LoVo (cell line): Measurements from ENCODE around the gene CST7.
A peak's percentile ranks its signal among the peaks of the same experiment; 100 is the strongest.
"Not testable (repeated sequence)": the region's sequence is repeated elsewhere in the genome, so short reads cannot be mapped to it uniquely, and the experiment has no call there.

Source experiments
- DNase-seq: peaks from one replicate; pipeline ENCODE4 v3.0.0-alpha.2; 2016; ENCODE audit warnings: low spot score

Gene CST7, protein sequence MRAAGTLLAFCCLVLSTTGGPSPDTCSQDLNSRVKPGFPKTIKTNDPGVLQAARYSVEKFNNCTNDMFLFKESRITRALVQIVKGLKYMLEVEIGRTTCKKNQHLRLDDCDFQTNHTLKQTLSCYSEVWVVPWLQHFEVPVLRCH

GRCh38 chr20:24948939-24949679 is at the start of gene CST7:
CST7 (plus strand) TSS chr20:24949269; CDS start chr20:24949506, 237 bp downstream.
- DNase-seq = peak; percentile 15

GRCh38 chr20:24906806-24907205 is 42.3 kb upstream of the CST7 start:
- no peak for DNase-seq

- DNase-seq = no peak
These were observed 40.4 kb upstream of the CST7 start for GRCh38 chr20:24908642-24909041.

GRCh38 chr20:24909086-24909780 is 39.8 kb upstream of the CST7 start:
- DNase-seq = no peak

GRCh38 chr20:24909861-24910260 is 39.2 kb upstream of the CST7 start:
- no peak for DNase-seq

GRCh38 chr20:24910461-24910860 is 38.6 kb upstream of the CST7 start:
- DNase-seq = no peak

DNA sequence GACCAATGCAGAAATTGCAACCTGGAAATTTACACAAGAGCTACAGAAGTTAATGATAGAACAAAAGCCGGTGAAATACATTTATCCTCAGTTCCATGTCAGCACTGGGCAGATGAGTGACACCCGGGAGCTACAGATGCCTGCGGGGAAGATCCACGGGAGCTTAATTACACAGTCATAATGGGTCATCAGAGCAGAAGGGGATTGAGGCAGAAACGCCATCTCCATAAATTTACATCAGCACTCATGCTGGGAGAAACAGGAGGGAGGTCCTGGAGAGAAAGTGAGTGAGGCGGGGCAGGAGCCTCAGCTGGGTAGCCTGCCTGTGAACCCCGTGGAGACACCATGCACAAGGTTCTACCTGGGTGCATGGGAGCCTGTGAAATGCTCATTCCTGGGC is 37.6 kb upstream of the CST7 start:
- no peak for DNase-seq

DNA sequence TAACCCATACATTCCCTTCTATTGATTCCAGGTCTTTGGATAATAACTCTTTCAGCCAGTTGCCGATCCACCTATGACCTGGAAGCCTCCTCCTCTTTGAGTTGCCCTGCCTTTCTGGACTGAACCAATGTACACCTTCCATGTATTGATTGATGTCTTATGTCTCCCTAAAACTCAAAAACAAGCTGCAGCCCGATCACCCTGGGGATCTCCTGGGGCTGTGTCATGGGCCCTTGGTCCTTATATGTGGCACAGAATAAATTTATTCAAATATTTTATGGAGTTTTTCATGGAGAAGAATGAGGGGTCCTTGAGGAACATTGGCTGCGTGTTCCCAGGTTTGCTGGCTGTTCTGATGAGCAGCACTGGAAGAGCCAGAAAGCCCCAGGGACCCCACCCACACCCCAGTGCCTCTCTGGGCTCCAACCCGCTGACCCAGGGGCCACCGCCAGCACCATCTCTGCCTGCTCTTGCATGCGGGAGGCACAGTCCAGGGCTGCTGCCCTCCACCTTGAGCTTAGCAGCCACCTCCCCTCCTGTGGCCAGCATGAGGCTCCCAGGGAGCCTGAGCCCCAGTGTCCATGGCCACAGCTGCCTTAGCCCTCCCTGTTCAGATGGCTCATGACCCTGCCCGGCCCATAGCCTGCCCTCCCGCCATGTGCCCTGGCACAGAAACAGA is 36.5 kb upstream of the CST7 start:
- DNase-seq = no peak

DNA sequence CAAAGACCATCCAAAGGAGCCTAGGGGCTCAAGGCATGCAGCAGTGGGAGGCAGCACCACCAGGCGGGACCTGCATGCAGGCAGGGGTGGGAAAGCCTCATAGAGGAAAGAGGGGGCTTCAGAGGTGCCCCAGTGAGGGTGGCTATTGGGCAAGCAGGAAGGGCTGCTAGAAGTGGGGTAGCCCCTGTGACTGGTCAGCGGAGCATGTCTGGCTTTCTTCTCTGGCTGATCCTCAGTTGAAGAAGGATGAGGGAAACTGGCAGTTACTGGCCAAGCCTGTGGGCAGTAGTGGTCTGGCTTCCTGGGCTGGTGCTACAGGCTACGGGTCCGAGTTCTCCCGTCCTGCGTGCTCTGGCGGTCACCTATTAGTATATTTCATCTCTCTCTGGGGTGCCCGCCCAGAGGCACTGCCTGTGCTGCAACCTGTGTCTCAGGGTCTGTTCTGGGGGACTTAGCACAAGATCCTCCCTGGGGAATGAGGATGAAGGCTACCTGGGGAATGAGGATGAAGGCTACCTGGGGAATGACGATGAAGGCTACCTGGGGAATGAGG is 35.9 kb upstream of the CST7 start:
- DNase-seq = no peak

DNA sequence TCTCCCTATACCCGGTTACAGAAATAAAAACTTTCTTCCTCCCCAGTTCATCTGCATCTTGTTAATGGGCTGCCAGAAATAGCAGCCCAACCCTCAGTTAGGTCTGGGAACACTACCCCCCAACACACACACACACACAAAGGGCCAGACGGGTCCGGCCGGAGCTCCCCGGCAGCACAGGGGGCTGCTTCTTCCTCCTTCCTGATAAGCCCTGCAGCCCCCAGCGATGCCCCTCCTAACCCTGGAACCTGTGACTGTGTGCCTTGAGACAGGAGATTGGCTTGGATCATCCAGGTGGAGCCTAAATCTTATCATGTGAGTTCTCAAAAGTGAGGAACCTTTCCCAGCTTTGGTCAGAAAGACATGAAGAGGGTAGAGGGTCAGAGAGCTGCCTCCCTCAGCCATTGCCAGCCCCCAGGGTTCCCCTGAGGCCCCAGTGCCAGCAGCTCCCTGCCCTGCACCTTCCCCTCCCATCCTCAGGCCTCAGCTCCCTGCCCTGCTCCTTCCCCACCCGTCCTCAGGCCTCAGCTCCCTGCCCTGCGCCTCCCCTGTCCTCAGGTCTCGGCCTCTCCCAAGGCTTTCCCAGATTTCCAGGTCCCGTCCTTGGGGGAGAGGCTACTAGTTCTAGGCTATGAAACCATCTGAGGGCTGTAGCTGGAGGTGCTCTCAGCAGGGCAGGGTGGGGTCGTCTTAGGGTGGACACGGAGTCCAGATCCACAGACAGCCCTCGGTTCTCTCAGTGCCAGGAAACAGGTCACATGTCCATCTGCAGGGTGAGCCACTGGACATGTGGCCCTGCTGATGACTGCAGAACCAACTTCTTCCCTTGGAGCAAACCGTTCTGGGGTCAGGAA is 34.5 kb upstream of the CST7 start:
- DNase-seq = no peak

DNA sequence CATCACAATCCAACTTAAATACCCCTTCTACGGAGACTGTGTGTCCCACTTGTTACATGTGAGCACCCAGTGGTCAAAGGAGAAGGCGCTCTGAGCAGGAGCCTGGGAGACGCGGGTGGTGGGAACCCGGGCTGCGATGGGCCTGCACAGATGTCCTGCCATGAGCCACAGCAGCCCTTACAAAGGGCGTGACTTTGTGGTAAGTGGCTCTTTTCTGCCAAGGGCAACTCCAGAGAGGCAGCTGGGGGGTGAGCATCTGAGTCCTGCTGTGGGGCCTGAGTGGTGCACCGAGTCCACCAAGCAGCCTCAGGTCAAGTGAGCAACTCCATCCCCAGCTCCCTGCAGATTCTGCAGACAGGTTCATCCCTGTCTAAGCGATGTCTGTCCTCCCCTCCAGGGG is 33.6 kb upstream of the CST7 start:
- DNase-seq = no peak

DNA sequence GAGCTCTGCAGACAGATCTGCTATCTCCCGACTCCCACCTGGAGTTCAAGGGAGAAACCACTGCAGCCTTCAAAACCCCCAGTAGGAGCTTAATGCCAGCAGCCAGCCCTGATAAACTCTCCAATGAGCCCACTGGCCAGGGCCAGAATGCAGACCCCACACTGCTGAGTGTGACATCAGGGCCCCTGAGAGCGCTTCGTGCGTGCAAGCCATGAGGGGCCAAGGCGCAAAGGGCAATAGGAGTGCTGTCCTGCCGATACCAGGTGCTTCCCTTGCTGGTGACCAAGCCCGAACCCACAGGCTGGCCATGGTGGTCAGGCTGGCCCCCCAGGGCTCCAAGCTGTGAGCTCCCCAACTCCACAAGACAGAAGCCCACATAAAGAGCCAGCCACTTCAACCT is 33.2 kb upstream of the CST7 start:
- DNase-seq = no peak

DNA sequence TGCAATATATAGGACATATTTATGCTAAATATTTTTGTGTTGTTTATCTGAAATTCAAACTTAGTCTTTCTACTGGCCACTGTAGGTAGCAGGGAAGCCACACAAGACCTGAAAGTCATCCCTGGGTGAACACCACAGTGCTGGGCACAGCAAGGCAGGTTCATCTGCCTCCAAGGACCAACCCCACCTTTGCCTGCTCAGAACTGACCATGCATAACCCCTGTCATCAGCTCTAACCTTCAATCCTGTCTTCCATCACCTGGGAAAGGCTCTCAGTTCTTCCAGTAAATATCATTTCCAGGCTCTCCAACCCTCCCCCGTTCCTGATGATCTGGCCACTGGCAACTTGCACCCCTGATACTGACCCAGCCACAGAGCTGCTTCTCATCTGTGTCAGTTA is 32.7 kb upstream of the CST7 start:
- DNase-seq = no peak

GRCh38 chr20:24917056-24917455 is 32.0 kb upstream of the CST7 start:
- no peak for DNase-seq

DNA sequence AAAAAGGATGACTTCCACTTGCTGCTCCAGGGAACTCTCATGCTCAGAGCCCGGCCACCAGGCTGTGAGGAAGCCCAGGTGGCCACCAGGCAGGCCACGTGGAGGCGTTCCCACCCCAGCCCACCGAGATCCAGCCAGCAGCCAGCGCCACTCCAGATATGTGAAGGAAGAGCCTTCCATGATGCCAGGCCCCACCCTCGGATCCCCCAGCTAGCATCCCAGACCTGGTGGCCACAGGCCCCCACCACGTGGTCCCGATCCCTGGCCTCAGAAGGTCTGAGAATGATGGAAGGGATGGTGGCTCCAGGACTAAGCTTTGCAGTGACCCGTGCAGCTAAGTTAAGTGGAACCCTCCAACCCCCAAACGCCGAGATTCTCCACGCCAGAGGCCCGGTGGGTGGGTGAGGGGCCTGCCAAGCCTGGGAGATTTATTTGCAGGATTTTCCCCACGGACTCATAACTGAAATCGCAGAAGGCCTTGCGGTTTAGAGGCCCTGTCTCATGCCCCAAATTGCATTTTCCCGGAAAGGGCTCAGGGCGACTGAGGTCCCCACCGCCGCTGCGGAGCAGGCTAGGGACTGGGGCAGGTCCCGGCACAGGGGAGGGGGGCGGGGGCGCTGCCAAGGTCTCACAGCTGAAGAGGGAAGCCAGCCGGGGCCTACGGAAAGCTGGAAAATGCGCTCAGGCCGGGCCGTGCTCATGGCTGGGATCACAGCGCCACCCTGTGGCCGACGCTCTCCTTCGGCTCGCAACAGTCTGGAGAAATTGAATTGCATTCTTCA is 31.1 kb upstream of the CST7 start:
- peak; percentile 65 for DNase-seq

GRCh38 chr20:24918579-24919566 is 30.2 kb upstream of the CST7 start:
- DNase-seq = no peak

DNA sequence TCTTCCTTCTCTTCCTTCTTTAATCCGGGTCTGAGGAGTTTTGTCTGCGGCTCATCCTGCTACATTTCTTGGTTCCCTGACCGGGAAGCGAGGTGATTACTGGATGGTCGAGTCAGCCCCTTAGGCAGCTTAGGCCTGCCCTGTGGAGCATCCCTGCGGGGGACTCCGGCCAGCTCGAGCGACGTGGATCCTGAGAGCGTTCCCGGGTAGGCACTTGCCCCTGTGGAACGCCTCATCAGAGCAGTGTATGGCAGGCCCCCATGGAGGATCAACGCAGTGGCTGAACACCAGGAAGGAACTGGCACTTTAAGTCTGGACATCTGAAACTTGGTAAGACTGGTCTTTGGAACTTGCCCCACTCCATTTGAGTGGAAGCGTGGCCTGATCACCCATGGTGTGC is 29.4 kb upstream of the CST7 start:
- DNase-seq = not testable (repeated sequence)

GRCh38 chr20:24920706-24921105 is 28.4 kb upstream of the CST7 start:
- DNase-seq = not testable (repeated sequence)

DNA sequence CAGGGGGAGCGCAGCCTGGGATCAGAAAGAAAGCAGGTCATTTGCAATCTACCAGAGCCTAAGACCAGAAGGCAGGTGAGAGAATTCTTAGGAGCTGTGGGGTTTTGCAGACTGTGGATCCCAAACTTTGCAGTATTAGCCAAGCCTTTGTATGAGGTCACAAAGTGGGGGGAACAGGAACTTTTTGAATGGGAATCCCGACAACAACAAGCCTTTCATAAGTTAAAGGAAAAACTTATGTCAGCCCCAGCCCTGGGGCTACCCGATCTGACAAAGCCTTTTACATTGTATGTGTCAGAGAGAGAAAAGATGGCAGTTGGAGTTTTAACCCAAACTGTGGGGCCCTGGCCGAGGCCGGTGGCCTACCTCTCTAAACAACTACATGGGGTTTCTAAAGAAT is 19.8 kb upstream of the CST7 start:
- not testable (repeated sequence) for DNase-seq
